GM12878 (cell line): Measurements from ENCODE around the gene ZSCAN26. TPM values are rescaled to one million over a fixed set of nuclear protein-coding genes. Genes with fewer than 3 reads are reported as not detected.

Experiments used
- BCL11A ChIP-seq: IDR thresholded peaks from 2 replicates; pipeline ENCODE4 v1.6.1; 2011; ENCODE audit warnings: low read depth, low read length
- ESRRA ChIP-seq: IDR thresholded peaks from 2 replicates; pipeline ENCODE4 v1.6.1; 2012; ENCODE audit warnings: mild to moderate bottlenecking, low read length, improper control_type of control experiment
- EZH2 ChIP-seq: IDR thresholded peaks from 2 replicates; pipeline ENCODE4 v1.6.1; 2012; ENCODE audit warnings: low read depth, mild to moderate bottlenecking, control low read depth, inconsistent platforms, low read length, borderline replicate concordance; ENCODE audit not compliant: control insufficient read depth
- HCFC1 ChIP-seq: fragments of 150-350 bp; IDR thresholded peaks from 2 replicates; pipeline ENCODE4 v1.6.1; 2014; ENCODE audit warnings: low read length
- IRF4 ChIP-seq: IDR thresholded peaks from 2 replicates; pipeline ENCODE4 v1.6.1; 2011; ENCODE audit warnings: low read depth, low read length
- LARP7 ChIP-seq: fragments of 450-650 bp; IDR thresholded peaks from 2 replicates; pipeline ENCODE4 v1.6.1; 2017; ENCODE audit warnings: mild to moderate bottlenecking
- MLLT1 ChIP-seq: fragments of 450-650 bp; IDR thresholded peaks from 2 replicates; pipeline ENCODE4 v1.6.1; 2016; ENCODE audit warnings: mild to moderate bottlenecking
- POLR2A ChIP-seq: IDR thresholded peaks from 2 replicates; pipeline ENCODE4 v1.6.1; 2011; ENCODE audit warnings: low read depth, mild to moderate bottlenecking, low read length
- RB1 ChIP-seq: fragments of 450-650 bp; formaldehyde crosslinking; IDR thresholded peaks from 2 replicates; pipeline ENCODE4 v1.6.1; 2017; ENCODE audit warnings: mild to moderate bottlenecking, borderline replicate concordance
- RBBP5 ChIP-seq: fragments of 200-600 bp; sonication (generic); conservative IDR thresholded peaks from 2 replicates; pipeline ENCODE4 v1.6.1; 2016
- SMARCA5 ChIP-seq: fragments of 450-650 bp; IDR thresholded peaks from 2 replicates; pipeline ENCODE4 v1.6.1; 2017; ENCODE audit warnings: mild to moderate bottlenecking
- TCF3 ChIP-seq: IDR thresholded peaks from 2 replicates; pipeline ENCODE4 v1.6.1; 2012; ENCODE audit warnings: low read depth, mild to moderate bottlenecking, low read length, borderline replicate concordance; ENCODE audit not compliant: insufficient read depth
- TCF7 ChIP-seq: IDR thresholded peaks from 2 replicates; pipeline ENCODE4 v1.6.1; 2014; ENCODE audit warnings: antibody characterized with exemption, borderline replicate concordance
- ZBED1 ChIP-seq: IDR thresholded peaks from 2 replicates; pipeline ENCODE4 v1.6.1; 2016; ENCODE audit warnings: borderline replicate concordance
- ZNF592 ChIP-seq: fragments of 450-650 bp; IDR thresholded peaks from 2 replicates; pipeline ENCODE4 v1.6.1; 2017; ENCODE audit warnings: mild to moderate bottlenecking, moderate library complexity
- polyA plus RNA-seq, 11 experiments: library from polyadenylated mRNA; depleted of rRNA in 4 of 11; unstranded in 6 of 11; stranded (reverse) in 5 of 11; fragments of >200 nt; fragmentation: Nextera tagmentation in 4 of 11; fragmentation: Illumina TruSeq in 1 of 11; extraction: Ambion mirVana in 4 of 11; extraction: Trizol in 1 of 11; gene quantifications; 1 replicate in 1 of 11; 2 replicates in 10 of 11; pipeline versions ENCODE4 v1.2.1 to v1.2.3, GENCODE V29; 2011 to 2016; ENCODE audit warnings: inconsistent platforms in 2 of 11, missing spikeins in 2 of 11, low read depth in 1 of 11
- total RNA-seq, 4 experiments: library from RNA; depleted of rRNA in 3 of 4; stranded (reverse); fragments of >200 nt in 3 of 4; fragmentation: Illumina TruSeq in 1 of 4; extraction: Trizol in 1 of 4; gene quantifications; 2 replicates each; pipeline versions ENCODE4 v1.2.1 to v1.2.3, GENCODE V29; 2013 to 2021
- TF ChIP-seq, protein P1 (sequence below): fragments of 450-650 bp; IDR thresholded peaks from 2 replicates; pipeline ENCODE4 v1.6.1; 2016; ENCODE audit warnings: mild to moderate bottlenecking, moderate library complexity, borderline replicate concordance
- TF ChIP-seq, protein P2 (sequence below): fragments of 450-650 bp; formaldehyde crosslinking; IDR thresholded peaks from 2 replicates; pipeline ENCODE4 v1.5.0; 2022; ENCODE audit warnings: mild to moderate bottlenecking, missing genetic modification characterization

The ZSCAN26 gene
- total and polyA plus RNA-seq, 10 of the 15 experiments (the other 5 are each of a cell fraction or from before 2014, with no cell fraction given) = 4.5 to 13.3 (median 6.5) TPM

GRCh38 chr6:28266962-28267694 is at the start of gene ZSCAN26 (continued):
- TF ChIP-seq TCF3 (no peak), ZBED1 (no peak), TCF7 (no peak), MLLT1 (peak; percentile 87), HCFC1 (peak; percentile 51), POLR2A (peak; percentile 82), RBBP5 (peak; percentile 78; the same call in 1 of the 2 replicates), EZH2 (no peak), BCL11A (no peak), ZNF592 (no peak), IRF4 (0 out of 2 replicates have a peak, but pooled peaks have one; percentile 35), ESRRA (no peak), SMARCA5 (peak; percentile 74; the same call in 1 of the 2 replicates), LARP7 (peak; percentile 64), RB1 (peak; percentile 80; the same call in 1 of the 2 replicates)
- TF ChIP-seq, protein P1, sequence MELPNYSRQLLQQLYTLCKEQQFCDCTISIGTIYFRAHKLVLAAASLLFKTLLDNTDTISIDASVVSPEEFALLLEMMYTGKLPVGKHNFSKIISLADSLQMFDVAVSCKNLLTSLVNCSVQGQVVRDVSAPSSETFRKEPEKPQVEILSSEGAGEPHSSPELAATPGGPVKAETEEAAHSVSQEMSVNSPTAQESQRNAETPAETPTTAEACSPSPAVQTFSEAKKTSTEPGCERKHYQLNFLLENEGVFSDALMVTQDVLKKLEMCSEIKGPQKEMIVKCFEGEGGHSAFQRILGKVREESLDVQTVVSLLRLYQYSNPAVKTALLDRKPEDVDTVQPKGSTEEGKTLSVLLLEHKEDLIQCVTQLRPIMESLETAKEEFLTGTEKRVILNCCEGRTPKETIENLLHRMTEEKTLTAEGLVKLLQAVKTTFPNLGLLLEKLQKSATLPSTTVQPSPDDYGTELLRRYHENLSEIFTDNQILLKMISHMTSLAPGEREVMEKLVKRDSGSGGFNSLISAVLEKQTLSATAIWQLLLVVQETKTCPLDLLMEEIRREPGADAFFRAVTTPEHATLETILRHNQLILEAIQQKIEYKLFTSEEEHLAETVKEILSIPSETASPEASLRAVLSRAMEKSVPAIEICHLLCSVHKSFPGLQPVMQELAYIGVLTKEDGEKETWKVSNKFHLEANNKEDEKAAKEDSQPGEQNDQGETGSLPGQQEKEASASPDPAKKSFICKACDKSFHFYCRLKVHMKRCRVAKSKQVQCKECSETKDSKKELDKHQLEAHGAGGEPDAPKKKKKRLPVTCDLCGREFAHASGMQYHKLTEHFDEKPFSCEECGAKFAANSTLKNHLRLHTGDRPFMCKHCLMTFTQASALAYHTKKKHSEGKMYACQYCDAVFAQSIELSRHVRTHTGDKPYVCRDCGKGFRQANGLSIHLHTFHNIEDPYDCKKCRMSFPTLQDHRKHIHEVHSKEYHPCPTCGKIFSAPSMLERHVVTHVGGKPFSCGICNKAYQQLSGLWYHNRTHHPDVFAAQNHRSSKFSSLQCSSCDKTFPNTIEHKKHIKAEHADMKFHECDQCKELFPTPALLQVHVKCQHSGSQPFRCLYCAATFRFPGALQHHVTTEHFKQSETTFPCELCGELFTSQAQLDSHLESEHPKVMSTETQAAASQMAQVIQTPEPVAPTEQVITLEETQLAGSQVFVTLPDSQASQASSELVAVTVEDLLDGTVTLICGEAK = peak; percentile 67; the same call in 1 of the 2 replicates
- TF ChIP-seq, protein P2, sequence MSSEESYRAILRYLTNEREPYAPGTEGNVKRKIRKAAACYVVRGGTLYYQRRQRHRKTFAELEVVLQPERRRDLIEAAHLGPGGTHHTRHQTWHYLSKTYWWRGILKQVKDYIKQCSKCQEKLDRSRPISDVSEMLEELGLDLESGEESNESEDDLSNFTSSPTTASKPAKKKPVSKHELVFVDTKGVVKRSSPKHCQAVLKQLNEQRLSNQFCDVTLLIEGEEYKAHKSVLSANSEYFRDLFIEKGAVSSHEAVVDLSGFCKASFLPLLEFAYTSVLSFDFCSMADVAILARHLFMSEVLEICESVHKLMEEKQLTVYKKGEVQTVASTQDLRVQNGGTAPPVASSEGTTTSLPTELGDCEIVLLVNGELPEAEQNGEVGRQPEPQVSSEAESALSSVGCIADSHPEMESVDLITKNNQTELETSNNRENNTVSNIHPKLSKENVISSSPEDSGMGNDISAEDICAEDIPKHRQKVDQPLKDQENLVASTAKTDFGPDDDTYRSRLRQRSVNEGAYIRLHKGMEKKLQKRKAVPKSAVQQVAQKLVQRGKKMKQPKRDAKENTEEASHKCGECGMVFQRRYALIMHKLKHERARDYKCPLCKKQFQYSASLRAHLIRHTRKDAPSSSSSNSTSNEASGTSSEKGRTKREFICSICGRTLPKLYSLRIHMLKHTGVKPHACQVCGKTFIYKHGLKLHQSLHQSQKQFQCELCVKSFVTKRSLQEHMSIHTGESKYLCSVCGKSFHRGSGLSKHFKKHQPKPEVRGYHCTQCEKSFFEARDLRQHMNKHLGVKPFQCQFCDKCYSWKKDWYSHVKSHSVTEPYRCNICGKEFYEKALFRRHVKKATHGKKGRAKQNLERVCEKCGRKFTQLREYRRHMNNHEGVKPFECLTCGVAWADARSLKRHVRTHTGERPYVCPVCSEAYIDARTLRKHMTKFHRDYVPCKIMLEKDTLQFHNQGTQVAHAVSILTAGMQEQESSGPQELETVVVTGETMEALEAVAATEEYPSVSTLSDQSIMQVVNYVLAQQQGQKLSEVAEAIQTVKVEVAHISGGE (CRISPR knock-in tag) = no peak
